HG03432 (cell line): ENCODE data around the gene WNT6.

Experiments used
- ATAC-seq: cut with Tn5 transposase; IDR thresholded peaks from one replicate; pipeline ENCODE4 v1.9.1; 2021; ENCODE audit warnings: mild to moderate bottlenecking, moderate library complexity; ENCODE audit not compliant: unreplicated experiment

WNT6 gene

DNA sequence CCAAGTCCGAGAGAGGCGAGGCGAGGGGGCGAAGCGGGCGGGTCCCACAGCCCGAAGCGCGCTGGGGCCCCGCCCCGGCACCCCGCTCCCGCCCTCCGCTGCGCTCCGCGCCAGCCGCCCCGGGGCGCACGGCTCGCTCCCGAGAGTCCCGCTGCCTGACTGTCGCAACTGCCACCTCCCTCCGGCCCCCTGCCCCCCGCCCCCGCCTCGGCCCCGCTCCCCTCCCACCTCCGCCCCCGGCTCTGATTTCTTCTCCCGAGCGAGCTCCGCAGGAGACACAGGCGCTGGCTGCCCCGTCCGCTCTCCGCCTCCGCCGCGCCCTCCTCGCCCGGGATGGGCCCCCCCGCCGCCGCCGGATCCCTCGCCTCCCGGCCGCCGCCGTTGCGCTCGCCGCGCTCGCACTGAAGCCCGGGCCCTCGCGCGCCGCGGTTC lies at the start of gene WNT6:
WNT6 (plus strand) TSS at position 250 of the 432 bp plus-strand sequence. CDS start 233 bp downstream, outside the sequence.
- no peak for ATAC-seq

DNA sequence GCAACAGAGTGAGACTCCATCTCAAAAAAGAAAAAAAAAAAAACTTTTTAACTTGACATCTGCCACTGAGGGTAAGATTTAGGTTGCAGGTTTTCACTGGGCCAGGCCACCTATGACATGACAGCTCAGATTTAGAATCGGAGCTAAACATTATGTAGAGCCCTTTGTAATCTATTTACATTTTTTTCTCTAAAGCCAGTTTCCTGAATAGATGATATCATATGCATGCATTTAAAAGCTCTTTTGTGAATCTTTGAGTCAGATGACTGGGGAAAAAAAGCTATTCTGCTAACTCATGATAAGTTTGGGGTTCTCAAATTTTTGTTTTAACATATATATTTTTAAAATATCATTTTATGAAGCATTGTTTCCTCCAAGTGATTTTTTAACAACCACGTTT lies 49.3 kb upstream of the WNT6 start:
- ATAC-seq: no peak

DNA sequence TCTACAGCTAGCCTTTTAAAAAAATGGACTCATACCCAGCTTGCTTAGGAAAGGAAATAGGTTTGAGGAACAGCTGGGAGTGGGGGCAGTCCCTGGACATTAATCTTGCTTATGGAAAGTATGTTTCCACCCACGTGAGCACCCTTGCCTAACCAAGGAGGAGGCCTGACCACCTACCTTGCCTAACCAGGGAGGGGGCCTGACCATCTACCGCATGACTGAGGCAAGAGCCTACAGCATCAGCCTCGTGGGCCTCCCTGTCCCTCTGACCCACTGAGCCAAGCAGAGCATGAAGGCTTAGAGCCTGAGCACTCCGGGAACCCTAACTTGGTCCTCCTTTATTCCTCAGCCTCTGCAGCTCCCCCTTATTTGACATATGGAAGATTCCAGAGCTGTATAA lies 48.2 kb upstream of the WNT6 start:
- no peak for ATAC-seq

DNA sequence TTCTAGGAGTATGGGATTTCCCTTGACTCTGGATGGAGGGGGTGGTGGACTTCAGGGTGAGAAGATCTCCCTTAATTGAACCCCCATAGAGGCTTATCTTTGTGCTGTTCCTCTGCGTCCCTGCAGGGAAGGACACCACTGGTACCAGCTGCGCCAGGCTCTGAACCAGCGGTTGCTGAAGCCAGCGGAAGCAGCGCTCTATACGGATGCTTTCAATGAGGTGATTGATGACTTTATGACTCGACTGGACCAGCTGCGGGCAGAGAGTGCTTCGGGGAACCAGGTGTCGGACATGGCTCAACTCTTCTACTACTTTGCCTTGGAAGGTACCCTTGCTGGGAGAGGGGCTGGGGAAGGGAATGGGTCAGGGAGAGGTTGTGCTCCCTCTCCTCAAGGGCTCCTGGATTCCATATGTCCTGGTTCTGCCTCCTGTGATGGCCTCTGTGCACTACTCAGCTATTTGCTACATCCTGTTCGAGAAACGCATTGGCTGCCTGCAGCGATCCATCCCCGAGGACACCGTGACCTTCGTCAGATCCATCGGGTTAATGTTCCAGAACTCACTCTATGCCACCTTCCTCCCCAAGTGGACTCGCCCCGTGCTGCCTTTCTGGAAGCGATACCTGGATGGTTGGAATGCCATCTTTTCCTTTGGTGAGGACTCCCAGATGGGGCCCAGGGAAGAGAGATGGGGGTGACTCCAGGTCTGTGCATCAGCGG lies 47.3 kb upstream of the WNT6 start:
- ATAC-seq: no peak

DNA sequence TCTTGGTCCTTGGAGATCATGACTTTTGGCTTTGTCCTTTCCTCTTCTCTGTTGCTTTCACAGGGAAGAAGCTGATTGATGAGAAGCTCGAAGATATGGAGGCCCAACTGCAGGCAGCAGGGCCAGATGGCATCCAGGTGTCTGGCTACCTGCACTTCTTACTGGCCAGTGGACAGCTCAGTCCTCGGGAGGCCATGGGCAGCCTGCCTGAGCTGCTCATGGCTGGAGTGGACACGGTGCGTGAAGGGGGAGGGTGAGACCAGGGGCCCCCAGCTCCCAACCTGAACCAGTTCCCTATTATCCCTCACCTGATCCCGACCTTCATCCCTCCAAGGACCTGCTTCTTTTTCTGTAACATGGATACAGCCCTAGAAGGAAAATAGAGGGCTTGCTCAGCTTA lies 46.7 kb upstream of the WNT6 start:
- ATAC-seq: no peak

DNA sequence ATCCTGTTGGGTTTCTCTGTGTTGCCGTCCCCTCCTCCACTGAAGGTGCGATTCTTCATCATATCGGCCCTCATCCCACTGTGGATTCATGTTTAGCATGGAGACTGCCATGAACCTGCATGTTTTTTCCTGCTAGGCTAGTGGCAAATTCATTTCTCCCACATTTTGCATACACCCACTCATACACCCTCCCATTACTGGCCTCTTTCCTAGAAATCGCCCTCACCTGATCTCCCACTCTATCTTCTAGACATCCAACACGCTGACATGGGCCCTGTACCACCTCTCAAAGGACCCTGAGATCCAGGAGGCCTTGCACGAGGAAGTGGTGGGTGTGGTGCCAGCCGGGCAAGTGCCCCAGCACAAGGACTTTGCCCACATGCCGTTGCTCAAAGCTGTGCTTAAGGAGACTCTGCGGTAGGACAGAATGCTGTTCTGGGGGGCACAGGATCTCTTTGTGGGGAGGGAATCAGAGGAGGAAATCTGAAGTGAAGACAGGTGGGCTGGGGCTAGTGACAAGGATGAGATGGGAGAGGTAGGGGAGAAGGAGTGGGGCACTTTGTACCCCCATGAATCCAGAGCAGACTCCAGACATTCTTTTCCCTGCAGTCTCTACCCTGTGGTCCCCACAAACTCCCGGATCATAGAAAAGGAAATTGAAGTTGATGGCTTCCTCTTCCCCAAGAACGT lies 45.7 kb upstream of the WNT6 start:
- ATAC-seq: no peak

DNA sequence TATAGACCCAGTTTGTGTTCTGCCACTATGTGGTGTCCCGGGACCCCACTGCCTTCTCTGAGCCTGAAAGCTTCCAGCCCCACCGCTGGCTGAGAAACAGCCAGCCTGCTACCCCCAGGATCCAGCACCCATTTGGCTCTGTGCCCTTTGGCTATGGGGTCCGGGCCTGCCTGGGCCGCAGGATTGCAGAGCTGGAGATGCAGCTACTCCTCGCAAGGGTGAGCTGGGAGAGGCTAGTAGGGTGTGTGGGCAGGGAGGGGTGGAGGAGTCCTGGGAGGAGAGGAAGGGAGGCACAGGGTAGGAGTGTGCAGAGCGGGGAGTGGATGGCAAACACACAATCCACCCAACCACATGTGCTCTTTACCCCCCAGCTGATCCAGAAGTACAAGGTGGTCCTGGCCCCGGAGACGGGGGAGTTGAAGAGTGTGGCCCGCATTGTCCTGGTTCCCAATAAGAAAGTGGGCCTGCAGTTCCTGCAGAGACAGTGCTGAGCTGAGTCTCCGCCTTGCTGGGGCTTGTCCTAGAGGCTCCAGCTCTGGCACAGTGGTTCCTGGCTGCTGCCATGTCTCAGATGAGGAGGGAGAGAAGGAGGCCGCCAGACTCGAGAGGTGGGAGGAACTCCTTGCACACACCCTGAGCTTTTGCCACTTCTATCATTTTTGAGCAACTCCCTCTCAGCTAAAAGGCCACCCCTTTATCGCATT lies 44.9 kb upstream of the WNT6 start:
- ATAC-seq: no peak

DNA sequence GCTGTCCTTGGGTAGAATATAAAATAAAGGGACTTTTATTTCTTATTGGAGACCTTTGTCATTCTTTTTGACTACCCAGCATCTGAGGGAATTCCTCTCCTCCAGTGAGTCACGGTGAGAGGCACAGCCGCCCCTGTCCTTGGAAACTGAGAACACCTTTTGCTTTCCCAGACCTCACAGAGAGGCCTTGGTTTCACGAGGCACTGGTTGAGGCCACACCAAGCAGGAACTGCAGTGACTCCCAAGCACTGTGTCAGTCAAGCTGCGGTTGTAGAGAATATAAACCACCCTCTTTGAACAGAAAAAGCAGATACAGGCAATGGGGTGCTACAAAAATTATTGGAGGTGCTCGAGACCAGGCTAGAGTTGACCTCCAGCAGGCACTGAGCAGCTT lies 44.4 kb upstream of the WNT6 start:
- no peak for ATAC-seq

DNA sequence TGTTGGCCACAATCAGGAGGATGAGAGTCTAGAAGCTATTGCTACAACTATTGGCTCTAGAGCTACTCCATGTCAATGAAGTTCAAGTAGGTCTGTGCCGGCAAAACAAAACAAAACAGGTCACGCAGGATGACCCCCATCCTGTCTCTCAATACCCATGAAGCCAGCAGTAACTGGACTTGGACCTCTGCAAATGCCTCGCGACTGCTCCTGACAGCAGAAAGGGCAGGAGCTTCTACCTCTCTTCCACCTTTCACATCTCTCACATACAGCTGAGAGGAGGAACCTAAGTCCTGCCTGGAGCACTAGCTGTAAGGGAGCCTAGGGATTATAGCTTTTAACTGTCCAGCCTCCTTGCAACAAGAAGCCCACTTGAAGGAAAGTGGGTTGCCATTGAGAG lies 44.0 kb upstream of the WNT6 start:
- no peak for ATAC-seq

DNA sequence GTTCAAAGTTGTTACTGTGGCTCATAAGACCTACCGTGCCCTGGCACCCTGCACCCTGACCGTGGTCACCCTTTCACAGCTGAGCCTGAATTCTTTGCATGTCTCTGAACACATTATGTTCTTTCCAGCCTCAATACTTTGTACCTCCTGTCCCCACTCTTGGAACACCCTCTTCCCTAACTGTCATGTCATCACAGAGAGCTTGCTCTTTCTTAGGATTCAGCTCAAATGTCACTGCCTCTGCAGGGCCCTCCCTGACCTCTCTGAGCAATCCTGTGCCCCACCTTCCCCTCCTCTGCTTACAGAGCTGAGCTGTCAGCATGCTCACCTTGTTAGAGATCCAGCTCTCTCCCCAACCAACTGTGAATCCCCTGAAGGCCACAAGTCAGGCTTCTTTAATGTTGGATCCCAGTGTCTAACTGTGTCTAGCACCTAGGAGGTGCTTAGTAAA lies 43.0 kb upstream of the WNT6 start:
- no peak for ATAC-seq

DNA sequence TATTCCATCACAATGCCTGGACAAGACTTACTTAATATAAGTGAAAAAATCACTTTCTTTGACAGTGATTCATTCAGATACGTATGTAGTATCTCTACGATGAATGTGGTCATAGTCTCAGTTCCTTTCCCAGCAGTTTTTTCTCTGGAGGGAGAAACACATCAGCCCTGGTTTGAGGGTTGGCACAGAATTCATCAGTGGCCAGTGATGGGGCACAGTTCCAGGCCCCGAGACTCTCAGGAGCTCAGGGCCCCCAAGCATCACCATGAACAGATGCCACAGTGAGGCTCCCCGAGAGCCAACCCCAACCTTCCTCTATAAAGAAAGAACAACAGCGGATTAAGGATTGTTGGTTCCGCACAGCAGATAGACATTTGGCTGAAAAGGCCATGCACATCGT lies 40.5 kb upstream of the WNT6 start:
- no peak for ATAC-seq

DNA sequence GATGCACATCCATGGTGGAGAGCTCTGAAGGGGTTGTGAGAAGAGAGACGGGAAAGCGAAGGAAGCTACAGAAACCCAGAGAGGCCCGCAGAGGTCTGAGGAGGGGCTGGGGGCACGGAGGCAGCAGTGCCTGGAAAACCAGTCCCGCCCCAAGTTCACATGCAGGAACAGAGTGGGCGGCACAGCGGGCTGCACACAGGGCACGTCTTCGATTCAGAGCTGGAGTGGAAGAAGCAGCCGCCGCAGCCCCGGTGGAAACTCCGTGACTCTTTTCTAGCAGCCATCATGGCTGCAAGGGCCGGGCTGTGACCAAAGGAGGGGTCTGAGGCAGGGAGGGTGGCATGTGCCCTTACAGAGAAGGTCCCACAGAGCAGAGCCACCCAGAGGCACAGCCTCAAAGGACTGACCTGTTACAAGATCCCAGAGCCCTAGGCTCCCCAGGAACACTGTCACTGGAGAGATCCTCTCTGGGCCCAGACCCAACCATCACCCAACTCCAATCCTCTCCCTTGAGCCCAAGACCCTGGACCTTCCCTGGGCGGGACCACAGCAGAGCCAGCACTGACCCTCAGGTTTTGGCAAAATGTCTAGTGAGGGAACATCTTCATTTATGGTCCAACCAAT lies 38.7 kb upstream of the WNT6 start:
- ATAC-seq: no peak

DNA sequence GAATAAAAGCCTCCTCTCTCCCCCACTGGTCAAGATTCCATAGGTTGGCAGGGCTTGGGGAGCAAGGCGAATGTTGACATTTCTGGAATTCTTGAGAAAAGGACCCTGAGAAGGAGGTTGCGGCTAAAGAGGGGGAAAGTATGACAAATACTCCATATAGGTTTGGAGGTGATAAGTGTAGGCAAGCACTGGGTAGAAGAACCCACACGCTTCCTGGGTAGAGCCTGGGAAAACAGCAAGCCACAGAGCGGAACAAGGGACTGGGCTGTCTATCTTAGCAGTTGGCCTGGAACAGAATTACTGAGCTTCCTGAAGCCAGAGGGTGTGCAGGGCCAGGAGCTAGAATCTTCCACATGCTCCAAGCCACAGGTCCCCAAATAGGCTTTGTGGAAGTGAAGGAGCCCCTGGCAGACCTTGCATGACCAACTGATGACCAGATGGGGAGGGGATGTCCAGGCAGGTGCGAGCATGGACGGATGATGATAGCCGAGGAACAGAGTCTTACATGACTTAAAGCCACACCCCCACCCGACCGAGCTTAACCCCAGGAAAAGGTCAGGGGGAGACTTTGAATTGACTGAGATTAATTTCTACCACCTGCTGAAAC lies 37.9 kb upstream of the WNT6 start:
- no peak for ATAC-seq

DNA sequence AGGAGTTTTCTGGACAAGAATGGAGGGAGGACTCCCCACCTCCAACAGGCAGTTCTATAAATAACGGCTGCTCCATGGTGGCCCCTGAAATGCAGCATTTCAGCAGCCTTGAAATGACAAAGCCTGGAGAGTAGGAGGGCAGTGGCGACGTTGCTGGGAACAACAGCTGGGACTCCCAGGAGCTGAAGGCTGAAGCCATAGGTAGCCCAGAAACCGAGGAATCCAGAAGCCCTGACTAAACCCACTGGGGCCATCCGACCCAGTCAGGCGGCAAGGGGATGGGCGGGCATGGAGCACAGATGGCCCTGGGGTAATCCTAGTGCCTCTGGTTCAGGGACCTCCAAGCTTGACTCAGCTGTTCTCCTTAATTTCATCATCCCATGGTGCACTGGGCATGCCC lies 37.0 kb upstream of the WNT6 start:
- ATAC-seq: no peak

DNA sequence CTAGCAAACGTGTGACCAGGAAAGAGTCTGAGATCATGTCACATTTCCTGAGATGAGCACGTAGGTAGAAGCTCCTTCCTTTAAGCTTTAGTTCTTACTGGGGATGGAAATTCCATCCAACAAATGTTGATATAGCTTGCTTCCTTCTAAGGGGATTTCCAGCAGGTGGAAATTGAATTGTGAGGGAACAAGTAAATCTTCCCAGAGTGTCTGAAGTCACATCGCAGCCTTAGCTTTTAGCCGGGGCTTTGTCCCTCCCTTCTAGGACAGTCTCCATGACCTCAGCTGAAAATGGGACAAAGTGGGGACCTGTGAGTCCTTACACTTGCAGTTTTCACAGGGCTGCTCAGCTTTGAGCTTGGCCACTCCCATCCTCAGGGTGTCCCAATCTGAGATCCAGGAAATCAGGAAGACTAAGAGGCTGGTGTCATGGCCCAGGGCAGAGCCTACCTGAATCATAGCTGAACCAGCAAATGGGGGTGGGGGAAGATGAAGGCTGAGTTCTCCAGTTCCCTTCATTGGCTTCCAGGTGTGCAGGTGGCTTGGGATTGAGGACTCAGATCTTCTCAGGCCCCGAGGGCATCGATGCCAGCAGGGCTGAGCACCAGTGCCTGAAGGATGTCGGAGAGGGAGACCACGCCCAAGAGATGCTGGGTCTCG lies 36.3 kb upstream of the WNT6 start:
- no peak for ATAC-seq

DNA sequence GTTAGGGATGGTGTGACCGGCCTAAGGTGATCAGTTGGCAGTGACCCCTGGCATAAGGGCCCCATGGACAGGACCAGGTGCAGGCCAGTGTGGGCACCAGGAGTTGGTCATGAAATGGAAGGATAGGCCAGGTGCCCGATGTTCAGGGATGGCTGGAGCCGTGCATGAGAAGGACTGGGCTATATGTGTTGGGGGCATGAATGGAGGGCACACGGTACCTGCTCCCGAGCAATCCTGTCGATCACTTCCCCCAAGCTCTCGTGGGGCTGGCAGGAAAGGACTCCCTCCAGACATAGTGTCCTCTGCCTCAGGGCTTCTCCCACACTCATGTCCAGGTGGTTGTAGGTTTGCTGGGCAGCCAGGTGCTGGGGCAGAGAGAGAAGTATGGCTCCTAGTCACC lies 35.6 kb upstream of the WNT6 start:
- ATAC-seq: no peak

DNA sequence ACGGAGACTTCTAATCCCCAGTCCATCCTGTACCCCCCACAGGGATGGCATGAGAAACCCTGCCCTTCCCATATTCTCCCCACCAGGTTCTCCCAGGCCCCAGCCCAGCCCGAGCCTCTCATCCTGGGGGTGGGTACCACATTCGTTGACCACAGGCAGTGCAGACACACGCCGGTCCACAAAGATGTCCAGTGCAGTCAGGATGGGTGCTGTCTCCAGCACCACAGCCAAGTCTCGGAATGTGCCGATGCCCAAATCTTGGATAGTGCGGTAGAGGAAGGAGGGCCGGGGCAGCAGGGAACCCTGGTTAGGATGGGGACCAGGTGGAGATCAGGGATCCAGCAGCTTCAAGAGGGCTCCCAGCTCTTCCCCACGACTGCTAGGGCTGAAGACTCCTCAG lies 32.8 kb upstream of the WNT6 start:
- ATAC-seq: no peak

DNA sequence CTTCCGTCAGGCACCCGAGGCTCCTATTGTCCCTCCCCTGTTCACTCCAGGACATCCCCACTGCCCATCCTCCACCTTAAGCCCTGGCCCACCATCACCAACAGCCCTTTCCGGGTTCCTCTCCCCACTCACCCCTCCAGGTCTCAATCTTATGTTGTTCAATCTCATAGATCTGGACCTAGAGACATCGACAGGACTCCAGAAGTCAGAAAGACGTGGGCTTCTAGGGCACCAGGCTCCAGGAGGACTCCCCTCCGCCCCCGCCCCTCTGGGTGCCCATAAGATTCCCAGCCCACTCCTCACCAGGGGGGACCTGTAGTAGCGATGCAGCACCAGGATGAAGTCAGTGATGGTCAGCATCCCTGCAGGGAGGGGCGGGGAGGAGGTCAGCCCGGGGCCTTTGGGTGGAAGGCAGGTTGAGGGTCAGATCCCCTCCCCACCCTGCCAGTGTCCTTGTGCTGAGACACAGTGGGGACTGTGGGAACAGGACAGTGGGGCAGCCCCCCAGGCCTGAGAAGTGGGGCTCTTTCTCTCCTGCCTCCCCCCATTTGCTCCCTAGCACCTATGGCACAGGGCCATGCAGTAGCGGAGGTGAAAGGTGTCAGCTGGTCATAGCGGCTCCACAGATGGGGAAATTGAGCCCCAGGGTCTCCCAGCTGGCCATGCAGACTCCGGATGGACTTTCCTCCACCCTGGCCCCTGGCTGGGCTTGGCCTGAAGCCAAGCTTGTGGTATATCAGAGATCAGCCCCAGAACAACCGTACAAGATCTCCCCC lies 31.7 kb upstream of the WNT6 start:
- no peak for ATAC-seq

DNA sequence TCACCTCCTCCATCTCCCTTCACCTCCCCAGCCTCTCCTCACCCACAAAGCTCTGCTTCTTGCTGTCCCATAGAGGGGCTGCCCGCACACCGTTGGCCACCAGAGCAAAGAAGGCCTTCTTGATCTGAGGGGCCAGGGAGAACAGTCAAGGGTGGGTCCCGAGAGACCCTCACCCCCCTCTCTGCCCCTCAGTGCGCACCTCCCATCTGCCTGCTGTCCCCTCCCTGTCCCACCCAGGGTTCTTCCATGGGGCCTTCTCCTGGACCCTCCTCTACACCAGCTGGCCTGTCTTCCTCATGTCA lies 31.2 kb upstream of the WNT6 start:
- no peak for ATAC-seq

DNA sequence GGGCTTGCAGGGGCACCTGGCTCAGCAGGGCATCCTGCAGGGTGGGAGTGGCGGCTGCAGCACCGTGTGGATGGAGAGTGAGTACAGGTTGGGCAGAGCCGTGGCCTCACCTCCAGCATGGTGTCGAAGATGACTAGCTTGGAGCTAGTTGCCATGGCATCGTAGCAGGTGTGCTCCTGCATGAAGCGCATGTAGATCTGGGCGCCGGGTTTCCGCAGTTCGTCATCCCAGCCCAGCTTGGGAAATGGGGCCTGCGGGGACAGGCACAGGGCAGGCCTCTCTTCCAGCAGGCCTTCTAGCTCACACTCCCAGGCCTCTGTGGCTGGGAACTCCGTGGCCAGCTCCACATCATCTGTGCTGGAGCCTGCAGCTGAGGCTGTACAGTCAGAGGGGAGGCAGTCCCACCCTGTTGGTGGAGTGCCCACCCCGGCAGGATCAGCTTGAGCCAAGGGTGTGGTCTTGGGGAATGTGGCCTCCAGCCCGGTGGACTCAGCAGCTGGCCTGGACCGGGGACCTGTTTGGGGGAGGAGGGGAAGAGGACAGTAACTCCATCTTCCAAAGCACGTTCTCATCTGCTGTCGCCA lies 29.6 kb upstream of the WNT6 start:
- no peak for ATAC-seq
